H9 (cell line): ENCODE results near the gene PROP1. TPM values are rescaled to one million over a fixed set of nuclear protein-coding genes. Genes with fewer than 3 reads are reported as not detected.
"Not testable (repeated sequence)": the region's sequence is repeated elsewhere in the genome, so short reads cannot be mapped to it uniquely, and the experiment has no call there.

Experiments used
- DNase-seq: peaks from one replicate; pipeline ENCODE4 v3.0.0-alpha.2; 2017
- H2AFZ ChIP-seq: one replicate; pipeline ENCODE4 v1.6.1; 2013; ENCODE audit warnings: mild to moderate bottlenecking, low read length, control low read depth, moderate library complexity
- H2AK5ac ChIP-seq: 2 replicates; pipeline ENCODE4 v1.6.1; 2013; ENCODE audit warnings: low read length, control low read depth, mixed read lengths; ENCODE audit not compliant: insufficient read length
- H2BK120ac ChIP-seq: one replicate; pipeline ENCODE4 v1.6.1; 2013; ENCODE audit warnings: low read depth, mild to moderate bottlenecking, low read length, control low read depth, inconsistent platforms; ENCODE audit not compliant: poor library complexity, severe bottlenecking
- H2BK12ac ChIP-seq: 2 replicates; pipeline ENCODE4 v1.6.1; 2013; ENCODE audit warnings: low read length, control low read depth, mixed read lengths, low read depth; ENCODE audit not compliant: insufficient read length
- H2BK15ac ChIP-seq: 2 replicates; pipeline ENCODE4 v1.6.1; 2013; ENCODE audit warnings: low read depth, low read length, control low read depth
- H2BK20ac ChIP-seq: one replicate; pipeline ENCODE4 v1.6.1; 2013; ENCODE audit warnings: low read depth, mild to moderate bottlenecking, low read length, control low read depth, inconsistent platforms; ENCODE audit not compliant: poor library complexity, severe bottlenecking
- H2BK5ac ChIP-seq: 2 replicates; pipeline ENCODE4 v1.6.1; 2013; ENCODE audit warnings: low read length, control low read depth, mixed read lengths; ENCODE audit not compliant: insufficient read length
- H3K14ac ChIP-seq: 2 replicates; pipeline ENCODE4 v1.6.1; 2013; ENCODE audit warnings: low read length, control low read depth; ENCODE audit not compliant: insufficient read depth
- H3K18ac ChIP-seq: 2 replicates; pipeline ENCODE4 v1.6.1; 2013; ENCODE audit warnings: low read depth, mild to moderate bottlenecking, mixed read lengths, low read length, control low read depth; ENCODE audit not compliant: insufficient read length
- H3K23ac ChIP-seq: 2 replicates; pipeline ENCODE4 v1.6.1; 2013; ENCODE audit warnings: low read length, control low read depth, mixed read lengths, low read depth; ENCODE audit not compliant: insufficient read length
- H3K23me2 ChIP-seq: 2 replicates; pipeline ENCODE4 v1.6.1; 2013; ENCODE audit warnings: low read depth, mild to moderate bottlenecking, mixed read lengths, low read length, control low read depth; ENCODE audit not compliant: insufficient read length, poor library complexity, severe bottlenecking
- H3K27ac ChIP-seq: 2 replicates; pipeline ENCODE4 v1.5.1; 2013; ENCODE audit warnings: low read length, control low read depth, mixed read lengths, low read depth; ENCODE audit not compliant: insufficient read length
- H3K27me3 ChIP-seq: 2 replicates; pipeline ENCODE4 v1.6.1; 2013; ENCODE audit warnings: low read length, control low read depth, inconsistent platforms; ENCODE audit not compliant: insufficient read depth
- H3K4ac ChIP-seq: 2 replicates; pipeline ENCODE4 v1.6.1; 2013; ENCODE audit warnings: low read depth, mild to moderate bottlenecking, control low read depth, inconsistent platforms, low read length, moderate library complexity
- H3K4me1 ChIP-seq: 2 replicates; pipeline ENCODE4 v1.6.1; 2013; ENCODE audit warnings: low read length, control low read depth, inconsistent platforms; ENCODE audit not compliant: insufficient read depth
- H3K4me2 ChIP-seq: 2 replicates; pipeline ENCODE4 v1.6.1; 2013; ENCODE audit warnings: low read length, control low read depth, mixed read lengths; ENCODE audit not compliant: insufficient read length, insufficient read depth
- H3K56ac ChIP-seq: 2 replicates; pipeline ENCODE4 v1.6.1; 2013; ENCODE audit warnings: low read depth, mild to moderate bottlenecking, mixed read lengths, low read length, control low read depth; ENCODE audit not compliant: insufficient read length
- H3K79me1 ChIP-seq: 2 replicates; pipeline ENCODE4 v1.6.1; 2013; ENCODE audit warnings: low read depth, mild to moderate bottlenecking, moderate library complexity, low read length, control low read depth, inconsistent platforms; ENCODE audit not compliant: insufficient read depth, poor library complexity, severe bottlenecking
- H3K79me2 ChIP-seq: 2 replicates; pipeline ENCODE4 v1.6.1; 2013; ENCODE audit warnings: low read length, control low read depth, inconsistent platforms; ENCODE audit not compliant: insufficient read depth
- H3K9ac ChIP-seq: 2 replicates; pipeline ENCODE4 v1.6.1; 2013; ENCODE audit warnings: low read length, control low read depth, mixed read lengths; ENCODE audit not compliant: insufficient read length; ENCODE audit errors: extremely low read depth
- H3K9me3 ChIP-seq: one replicate; pipeline ENCODE4 v1.6.1; 2013; ENCODE audit warnings: low read depth, low read length, inconsistent platforms; ENCODE audit not compliant: control insufficient read depth
- H3T11ph ChIP-seq: one replicate; pipeline ENCODE4 v1.6.1; 2013; ENCODE audit warnings: mild to moderate bottlenecking, low read length, control low read depth, inconsistent platforms
- H4K20me1 ChIP-seq: one replicate; pipeline ENCODE4 v1.6.1; 2013; ENCODE audit not compliant: control insufficient read depth, insufficient read length, insufficient read depth
- H4K5ac ChIP-seq: 2 replicates; pipeline ENCODE4 v1.6.1; 2013; ENCODE audit warnings: low read depth, mild to moderate bottlenecking, mixed read lengths, low read length, control low read depth; ENCODE audit not compliant: insufficient read length
- H4K8ac ChIP-seq: replicated peaks from 2 replicates; pipeline ENCODE4 v1.6.1; 2013; ENCODE audit warnings: low read length, control low read depth, mixed read lengths, low read depth; ENCODE audit not compliant: insufficient read length
- H4K91ac ChIP-seq: 2 replicates; pipeline ENCODE4 v1.6.1; 2013; ENCODE audit warnings: low read depth, mild to moderate bottlenecking, moderate library complexity, mixed read lengths, low read length, control low read depth; ENCODE audit not compliant: insufficient read length
- H3K27ac Mint-ChIP-seq, 3 experiments: 2 replicates in 2 of 3; 3 replicates in 1 of 3; pipeline ENCODE4 v1.8.0; 2020 to 2021; ENCODE audit warnings: mixed read lengths in 3 of 3, mild to moderate bottlenecking in 1 of 3, moderate library complexity in 1 of 3
- H3K27me3 Mint-ChIP-seq: 2 replicates; pipeline ENCODE4 v1.8.0; 2021; ENCODE audit warnings: low read depth, mild to moderate bottlenecking, moderate library complexity, mixed read lengths
- H3K36me3 Mint-ChIP-seq, 3 experiments: 2 replicates in 2 of 3; 3 replicates in 1 of 3; pipeline ENCODE4 v1.8.0; 2020 to 2021; ENCODE audit warnings: low read depth in 3 of 3, mixed read lengths in 3 of 3; ENCODE audit not compliant: insufficient read depth in 1 of 3
- H3K4me1 Mint-ChIP-seq, 2 experiments: 2 replicates each; pipeline ENCODE4 v1.8.0; 2020; ENCODE audit warnings: mixed read lengths in 2 of 2
- H3K4me3 Mint-ChIP-seq, 2 experiments: 2 replicates in 1 of 2; 3 replicates in 1 of 2; pipeline ENCODE4 v1.8.0; 2020 to 2021; ENCODE audit warnings: mild to moderate bottlenecking in 2 of 2, mixed read lengths in 2 of 2, moderate library complexity in 1 of 2
- H3K9me3 Mint-ChIP-seq, 2 experiments: 2 replicates in 1 of 2; 3 replicates in 1 of 2; pipeline ENCODE4 v1.8.0; 2020; ENCODE audit warnings: mild to moderate bottlenecking in 2 of 2, mixed read lengths in 2 of 2, moderate library complexity in 1 of 2
- CTCF ChIP-seq: fragments of 200-600 bp; sonication (generic); conservative IDR thresholded peaks from 3 replicates; pipeline ENCODE4 v1.8.0; 2021; ENCODE audit warnings: antibody characterized with exemption, mild to moderate bottlenecking
- WGBS: extraction: QIAGEN DNeasy Blood & Tissue Kit; methylation state at CpG from one replicate; pipeline ENCODE4 v1.1.7; 2013; ENCODE audit warnings: missing lambda C conversion rate, low lambda C conversion rate, mixed read lengths; ENCODE audit not compliant: insufficient read length; ENCODE audit errors: extremely low coverage; 5-methylcytosine and 5-hydroxymethylcytosine counted together
- total RNA-seq: library from RNA; stranded (reverse); gene quantifications from 2 replicates; pipeline ENCODE4 v1.2.1, GENCODE V29; 2021

The PROP1 gene
- total RNA-seq, 1 experiment from 2014 or later = not detected

GRCh38 chr5:177949656-177950055 lies 46.4 kb downstream of the PROP1 start:
- not testable (repeated sequence) for DNase-seq, H3K27ac Mint-ChIP-seq, H3K4me3 Mint-ChIP-seq, H3K4me1 Mint-ChIP-seq, H3K4me2 ChIP-seq, H3K36me3 Mint-ChIP-seq, H3K23me2 ChIP-seq, H3K4ac ChIP-seq, H4K5ac ChIP-seq, H3K9me3 Mint-ChIP-seq, H2BK12ac ChIP-seq, H3K9ac ChIP-seq, H3K56ac ChIP-seq, H3K27me3 ChIP-seq, H2BK5ac ChIP-seq, H3K79me1 ChIP-seq, H2AK5ac ChIP-seq, H4K91ac ChIP-seq, H2AFZ ChIP-seq, H3K14ac ChIP-seq, H4K8ac ChIP-seq, H3K27ac ChIP-seq, H3K9me3 ChIP-seq, H4K20me1 ChIP-seq, H3K79me2 ChIP-seq, H3K27me3 Mint-ChIP-seq, H2BK120ac ChIP-seq, H2BK20ac ChIP-seq, H3T11ph ChIP-seq, H3K23ac ChIP-seq, H2BK15ac ChIP-seq, H3K18ac ChIP-seq, H3K4me1 ChIP-seq
- TF ChIP-seq CTCF = peak; percentile 32; the same call in 1 of the 3 replicates
- WGBS = no CpG with 5 or more reads among the region's 10 CpGs

- not testable (repeated sequence) for H4K20me1 ChIP-seq, H3K56ac ChIP-seq, H3K4me1 ChIP-seq, H3K18ac ChIP-seq, H3K27me3 Mint-ChIP-seq, H3K9ac ChIP-seq, H3K27me3 ChIP-seq, H3K23ac ChIP-seq, H3K79me2 ChIP-seq, H2BK15ac ChIP-seq, H3K36me3 Mint-ChIP-seq, H3K23me2 ChIP-seq, H3K9me3 ChIP-seq, H3K27ac Mint-ChIP-seq, H3K27ac ChIP-seq, H3K4ac ChIP-seq, H3K4me2 ChIP-seq, H4K8ac ChIP-seq, H3K79me1 ChIP-seq, H3K9me3 Mint-ChIP-seq, H2BK20ac ChIP-seq, H2AFZ ChIP-seq, H3K4me1 Mint-ChIP-seq, H3K4me3 Mint-ChIP-seq, H3K14ac ChIP-seq, H2AK5ac ChIP-seq, DNase-seq, H4K5ac ChIP-seq, H3T11ph ChIP-seq, H2BK5ac ChIP-seq, H2BK120ac ChIP-seq, H4K91ac ChIP-seq, H2BK12ac ChIP-seq
- WGBS = no CpG with 5 or more reads among the region's 17 CpGs
Measured at GRCh38 chr5:177949065-177949464, 47.0 kb downstream of the PROP1 start.
